SK-N-SH (cell line): ENCODE measurements around the gene ZDHHC19. TPM values are rescaled to one million over a fixed set of nuclear protein-coding genes. Genes with fewer than 3 reads are reported as not detected.

Experiments used
- CTCF ChIA-PET: fragments of 300-600, 350-600 bp; formaldehyde crosslinking; extraction: SDS; loops from one replicate; lab custom pipeline; 2021; lab: Yijun Ruan, JAX
- POLR2A ChIA-PET: fragments of 350-600 bp; sonication (Branson Sonifier 250); formaldehyde crosslinking; extraction: SDS; loops from one replicate; lab custom pipeline; 2020; ENCODE audit warnings: antibody characterized with exemption, inconsistent platforms; lab: Yijun Ruan, JAX
- DNase-seq: peaks from one replicate; pipeline ENCODE4 v3.0.0; 2012
- H2AFZ ChIP-seq: fragments of 200-600 bp; sonication (generic); 2 replicates; pipeline ENCODE4 v1.8.1; 2016; ENCODE audit warnings: antibody characterized with exemption, mild to moderate bottlenecking, low read depth
- H3F3A ChIP-seq: fragments of 200-600 bp; sonication (generic); replicated peaks from 2 replicates; pipeline ENCODE3; 2016; ENCODE audit warnings: antibody characterized with exemption, mild to moderate bottlenecking; ENCODE audit not compliant: insufficient read depth
- H3K27ac ChIP-seq, 2 experiments: fragments of 200-500 bp in 1 of 2; fragments of 200-600 bp in 1 of 2; sonication (Bioruptor generic) in 1 of 2; sonication (generic), shearing (Covaris generic) in 1 of 2; 2 replicates each; pipeline versions ENCODE4 v1.5.1 to v1.6.1; 2014 to 2016; ENCODE audit warnings: low read depth in 2 of 2, inconsistent platforms in 1 of 2, low read length in 1 of 2, mild to moderate bottlenecking in 1 of 2, mixed read lengths in 1 of 2
- H3K27me3 ChIP-seq: fragments of 200-600 bp; sonication (generic), shearing (Covaris generic); 2 replicates; pipeline ENCODE4 v1.6.1; 2016; ENCODE audit warnings: mixed run types; ENCODE audit not compliant: insufficient read depth
- H3K36me3 ChIP-seq, 2 experiments: fragments of 200-500 bp in 1 of 2; fragments of 200-600 bp in 1 of 2; sonication (Bioruptor generic) in 1 of 2; sonication (generic) in 1 of 2; replicated peaks in 1 of 2; 2 replicates each; pipeline versions ENCODE3 to v1.5.1; 2014 to 2016; ENCODE audit warnings: low read length in 1 of 2, mild to moderate bottlenecking in 1 of 2; ENCODE audit not compliant: insufficient read depth in 2 of 2, control insufficient read depth in 1 of 2
- H3K4me1 ChIP-seq, 2 experiments: fragments of 200-500 bp in 1 of 2; fragments of 200-600 bp in 1 of 2; sonication (Bioruptor generic) in 1 of 2; sonication (generic), shearing (Covaris generic) in 1 of 2; 2 replicates each; pipeline versions ENCODE4 v1.5.1 to v1.6.1; 2014 to 2016; ENCODE audit warnings: low read depth in 1 of 2, low read length in 1 of 2, mixed run types in 1 of 2; ENCODE audit not compliant: insufficient read depth in 2 of 2, control insufficient read depth in 1 of 2
- H3K4me2 ChIP-seq: fragments of 200-600 bp; sonication (generic), shearing (Covaris generic); 2 replicates; pipeline ENCODE4 v1.6.1; 2017; ENCODE audit warnings: mixed run types
- H3K4me3 ChIP-seq, 2 experiments: fragments of 200-500 bp in 1 of 2; fragments of 200-600 bp in 1 of 2; sonication (Bioruptor generic) in 1 of 2; sonication (generic), shearing (Covaris generic) in 1 of 2; 2 replicates each; pipeline versions ENCODE4 v1.5.1 to v1.8.1; 2014 to 2016; ENCODE audit warnings: low read depth in 2 of 2, inconsistent platforms in 1 of 2, low read length in 1 of 2, mild to moderate bottlenecking in 1 of 2, mixed read lengths in 1 of 2, moderate library complexity in 1 of 2
- H3K79me2 ChIP-seq: fragments of 200-600 bp; sonication (generic); 2 replicates; pipeline ENCODE4 v1.8.1; 2017; ENCODE audit warnings: mild to moderate bottlenecking; ENCODE audit not compliant: insufficient read depth
- H3K9ac ChIP-seq: fragments of 200-600 bp; sonication (generic); 2 replicates; pipeline ENCODE4 v1.6.1; 2017; ENCODE audit warnings: mixed run types
- H3K9me2 ChIP-seq: fragments of 200-600 bp; sonication (generic); 2 replicates; pipeline ENCODE4 v1.6.1; 2017; ENCODE audit warnings: mixed run types
- H3K9me3 ChIP-seq: fragments of 200-600 bp; sonication (generic); 2 replicates; pipeline ENCODE4 v1.6.1; 2017; ENCODE audit warnings: mixed run types, mild to moderate bottlenecking, moderate library complexity
- H4K20me1 ChIP-seq: fragments of 200-600 bp; sonication (generic); 2 replicates; pipeline ENCODE4 v1.6.1; 2017; ENCODE audit warnings: mild to moderate bottlenecking, mixed run types; ENCODE audit not compliant: insufficient read depth
- FOSL2 ChIP-seq: IDR thresholded peaks from 2 replicates; pipeline ENCODE4 v1.4.0; 2012; ENCODE audit warnings: low read depth, mild to moderate bottlenecking, moderate library complexity, borderline replicate concordance
- MAX ChIP-seq: IDR thresholded peaks from 2 replicates; pipeline ENCODE4 v1.4.0; 2012; ENCODE audit warnings: low read depth
- NRF1 ChIP-seq: IDR thresholded peaks from 2 replicates; pipeline ENCODE4 v1.6.1; 2012; ENCODE audit warnings: low read depth, mild to moderate bottlenecking, low read length
- POLR2AphosphoS5 ChIP-seq: IDR thresholded peaks from 2 replicates; pipeline ENCODE4 v1.6.1; 2012; ENCODE audit warnings: low read depth, low read length
- RAD21 ChIP-seq: IDR thresholded peaks from 2 replicates; pipeline ENCODE4 v1.6.1; 2012; ENCODE audit warnings: mild to moderate bottlenecking, low read length
- RXRA ChIP-seq: IDR thresholded peaks from 2 replicates; pipeline ENCODE4 v1.4.0; 2012; ENCODE audit warnings: low read depth, mild to moderate bottlenecking, borderline replicate concordance
- WGBS: methylation state at CpG from one replicate; pipeline ENCODE4 v1.1.6; 2017; ENCODE audit warnings: low lambda C conversion rate; 5-methylcytosine and 5-hydroxymethylcytosine counted together
- polyA plus RNA-seq, 3 experiments: library from polyadenylated mRNA; depleted of rRNA; stranded (reverse); fragments of >200 nt; gene quantifications; 2 replicates each; pipeline ENCODE4 v1.2.3, GENCODE V29; 2012
- TF ChIP-seq, protein P1 (sequence below): IDR thresholded peaks from 2 replicates; pipeline ENCODE4; 2012
- TF ChIP-seq, protein P2 (sequence below): IDR thresholded peaks from 2 replicates; pipeline ENCODE4 v1.6.1; 2012; ENCODE audit warnings: mild to moderate bottlenecking, low read depth, low read length, moderate library complexity

ZDHHC19 gene
- polyA plus RNA-seq, 1 of the 3 experiments (the other 2 are of a cell fraction): not detected

DNA sequence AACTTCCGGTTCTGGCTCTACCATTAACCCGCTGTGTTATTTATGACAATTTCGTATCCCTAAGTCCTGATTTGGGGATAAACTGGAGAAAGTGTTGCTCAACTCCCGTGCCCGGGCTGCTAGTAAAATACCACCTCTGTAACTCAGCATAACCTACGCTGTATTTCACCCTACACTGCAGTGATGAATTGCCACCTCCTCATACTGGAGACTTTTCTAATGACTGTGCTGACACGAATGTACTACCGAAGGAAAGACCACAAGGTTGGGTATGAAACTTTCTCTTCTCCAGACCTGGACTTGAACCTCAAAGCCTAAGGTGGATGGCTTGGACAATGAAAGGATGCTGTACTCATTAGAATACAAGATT, 21.7 kb upstream of the ZDHHC19 start:
- H2AFZ ChIP-seq: no peak overlapping the region
- H3K4me1 ChIP-seq: no peaks in the 10 kb centered on the region; a peak in 1 of 4 replicates
- no peak overlapping the region for H3K9ac ChIP-seq
- TF ChIP-seq, protein P1, sequence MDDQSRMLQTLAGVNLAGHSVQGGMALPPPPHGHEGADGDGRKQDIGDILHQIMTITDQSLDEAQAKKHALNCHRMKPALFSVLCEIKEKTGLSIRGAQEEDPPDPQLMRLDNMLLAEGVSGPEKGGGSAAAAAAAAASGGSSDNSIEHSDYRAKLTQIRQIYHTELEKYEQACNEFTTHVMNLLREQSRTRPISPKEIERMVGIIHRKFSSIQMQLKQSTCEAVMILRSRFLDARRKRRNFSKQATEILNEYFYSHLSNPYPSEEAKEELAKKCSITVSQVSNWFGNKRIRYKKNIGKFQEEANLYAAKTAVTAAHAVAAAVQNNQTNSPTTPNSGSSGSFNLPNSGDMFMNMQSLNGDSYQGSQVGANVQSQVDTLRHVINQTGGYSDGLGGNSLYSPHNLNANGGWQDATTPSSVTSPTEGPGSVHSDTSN: no peak
- H4K20me1 ChIP-seq: no peaks in the 10 kb centered on the region
- peaks cover 7 to 15% of the 10 kb centered on the region in 2 experiments for H3K36me3 ChIP-seq
- H3K27ac ChIP-seq: no peak overlapping the region
- H3K79me2 ChIP-seq: no peaks in the 10 kb centered on the region
- no peaks in the 10 kb centered on the region for H3K9me2 ChIP-seq
- no peaks in the 10 kb centered on the region for H3K9me3 ChIP-seq
- H3F3A ChIP-seq: peaks cover 3% of the 10 kb centered on the region
- WGBS: 89% methylated on average over 8 of the region's 8 CpGs
- ChIA-PET POLR2A (no interaction called here), CTCF (interaction anchor here (1.2 kb wide), 1 partner anchor 21 kb away, joined by 3 read pairs; no protein-coding TSS in a partner anchor)
- no peaks in the 10 kb centered on the region for H3K27me3 ChIP-seq
- H3K4me2 ChIP-seq: no peak overlapping the region
- no peak for DNase-seq
- no peak overlapping the region for H3K4me3 ChIP-seq

DNA sequence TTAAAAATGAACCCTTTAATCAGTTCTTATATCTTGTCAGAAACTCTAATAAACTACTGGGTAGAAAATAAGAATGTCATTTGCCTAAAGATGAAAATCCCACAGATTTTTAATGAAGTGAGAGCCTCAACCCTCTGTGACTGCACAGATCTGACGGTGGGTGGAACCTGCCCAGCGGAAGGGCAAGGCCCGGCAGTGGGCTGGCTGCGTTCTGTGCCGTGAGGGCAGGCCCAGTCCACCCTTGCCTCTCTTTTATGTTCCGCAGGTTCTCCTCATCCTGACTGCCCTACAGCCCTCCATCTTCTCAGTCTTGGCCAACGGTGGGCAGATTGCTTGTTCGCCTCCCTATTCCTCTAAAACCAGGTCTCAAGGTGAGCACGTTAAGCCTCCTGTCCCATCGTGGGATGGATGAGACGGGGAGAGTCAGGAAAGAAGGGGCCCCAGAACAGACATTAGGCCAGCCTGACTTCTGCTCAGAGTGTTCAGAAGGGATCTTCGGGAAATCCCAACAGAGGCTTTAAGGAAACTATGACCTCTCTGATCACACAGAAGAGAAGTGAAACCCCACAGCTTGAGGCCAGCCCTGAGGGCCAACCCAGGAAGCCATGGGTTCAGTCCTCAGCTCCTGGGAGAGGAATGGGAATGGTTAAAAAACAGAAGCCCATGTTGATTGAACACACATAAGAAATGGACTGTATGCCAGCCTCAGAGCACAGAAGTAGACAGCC, 21.1 kb upstream of the ZDHHC19 start:
- TF ChIP-seq RAD21 (no peak), POLR2AphosphoS5 (no peak)
- 95% methylated on average over 12 of the region's 12 CpGs for WGBS
- CTCF ChIA-PET: no interaction called here
- Histone ChIP-seq H3K27me3 (no peaks in the 10 kb centered on the region), H3K9ac (no peak overlapping the region), H3K9me3 (no peaks in the 10 kb centered on the region), H3K79me2 (no peaks in the 10 kb centered on the region), H3F3A (peaks cover 3% of the 10 kb centered on the region), H3K4me1 (no peaks in the 10 kb centered on the region; a peak in 1 of 4 replicates), H4K20me1 (no peaks in the 10 kb centered on the region), H2AFZ (no peak overlapping the region), H3K9me2 (no peaks in the 10 kb centered on the region), H3K27ac (no peak overlapping the region), H3K36me3 (peaks cover 2 to 10% of the 10 kb centered on the region in 2 experiments), H3K4me2 (no peak overlapping the region), H3K4me3 (no peak overlapping the region)
- POLR2A ChIA-PET: no interaction called here
- no peak for DNase-seq

- no peaks in the 10 kb centered on the region for H3K79me2 ChIP-seq
- POLR2A ChIA-PET: no interaction called here
- no peaks in the 10 kb centered on the region for H4K20me1 ChIP-seq
- no peak overlapping the region for H3K4me3 ChIP-seq
- no peak overlapping the region for H3K9ac ChIP-seq
- H3K9me3 ChIP-seq: no peaks in the 10 kb centered on the region
- CTCF ChIA-PET: interaction anchor here (0.6 to 1.2 kb wide), 2 partner anchors 26 to 180 kb away, joined by 3 read pairs; no protein-coding TSS in a partner anchor
- no peaks in the 10 kb centered on the region for H3K9me2 ChIP-seq
- H3K27me3 ChIP-seq: no peaks in the 10 kb centered on the region
- no peak for DNase-seq
- no peaks in the 10 kb centered on the region for H3K36me3 ChIP-seq
- H3K27ac ChIP-seq: no peak overlapping the region
- no peak overlapping the region for H2AFZ ChIP-seq
- H3K4me2 ChIP-seq: no peak overlapping the region
- no peaks in the 10 kb centered on the region; a peak in 1 of 4 replicates for H3K4me1 ChIP-seq
- no peaks in the 10 kb centered on the region for H3F3A ChIP-seq
- WGBS: 80% methylated on average over 13 of the region's 24 CpGs
- TF ChIP-seq FOSL2 (no peak), NRF1 (no peak), RAD21 (no peak), RXRA (no peak), MAX (no peak)
- TF ChIP-seq, protein P2, sequence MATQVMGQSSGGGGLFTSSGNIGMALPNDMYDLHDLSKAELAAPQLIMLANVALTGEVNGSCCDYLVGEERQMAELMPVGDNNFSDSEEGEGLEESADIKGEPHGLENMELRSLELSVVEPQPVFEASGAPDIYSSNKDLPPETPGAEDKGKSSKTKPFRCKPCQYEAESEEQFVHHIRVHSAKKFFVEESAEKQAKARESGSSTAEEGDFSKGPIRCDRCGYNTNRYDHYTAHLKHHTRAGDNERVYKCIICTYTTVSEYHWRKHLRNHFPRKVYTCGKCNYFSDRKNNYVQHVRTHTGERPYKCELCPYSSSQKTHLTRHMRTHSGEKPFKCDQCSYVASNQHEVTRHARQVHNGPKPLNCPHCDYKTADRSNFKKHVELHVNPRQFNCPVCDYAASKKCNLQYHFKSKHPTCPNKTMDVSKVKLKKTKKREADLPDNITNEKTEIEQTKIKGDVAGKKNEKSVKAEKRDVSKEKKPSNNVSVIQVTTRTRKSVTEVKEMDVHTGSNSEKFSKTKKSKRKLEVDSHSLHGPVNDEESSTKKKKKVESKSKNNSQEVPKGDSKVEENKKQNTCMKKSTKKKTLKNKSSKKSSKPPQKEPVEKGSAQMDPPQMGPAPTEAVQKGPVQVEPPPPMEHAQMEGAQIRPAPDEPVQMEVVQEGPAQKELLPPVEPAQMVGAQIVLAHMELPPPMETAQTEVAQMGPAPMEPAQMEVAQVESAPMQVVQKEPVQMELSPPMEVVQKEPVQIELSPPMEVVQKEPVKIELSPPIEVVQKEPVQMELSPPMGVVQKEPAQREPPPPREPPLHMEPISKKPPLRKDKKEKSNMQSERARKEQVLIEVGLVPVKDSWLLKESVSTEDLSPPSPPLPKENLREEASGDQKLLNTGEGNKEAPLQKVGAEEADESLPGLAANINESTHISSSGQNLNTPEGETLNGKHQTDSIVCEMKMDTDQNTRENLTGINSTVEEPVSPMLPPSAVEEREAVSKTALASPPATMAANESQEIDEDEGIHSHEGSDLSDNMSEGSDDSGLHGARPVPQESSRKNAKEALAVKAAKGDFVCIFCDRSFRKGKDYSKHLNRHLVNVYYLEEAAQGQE: no peak
These were observed 16.7 kb upstream of the ZDHHC19 start for GRCh38 chr3:196227629-196228493.
